Measurements from ENCODE around the gene RTP5.
"Not testable (repeated sequence)": the region's sequence is repeated elsewhere in the genome, so short reads cannot be mapped to it uniquely, and the experiment has no call there.

Gene RTP5

DNA sequence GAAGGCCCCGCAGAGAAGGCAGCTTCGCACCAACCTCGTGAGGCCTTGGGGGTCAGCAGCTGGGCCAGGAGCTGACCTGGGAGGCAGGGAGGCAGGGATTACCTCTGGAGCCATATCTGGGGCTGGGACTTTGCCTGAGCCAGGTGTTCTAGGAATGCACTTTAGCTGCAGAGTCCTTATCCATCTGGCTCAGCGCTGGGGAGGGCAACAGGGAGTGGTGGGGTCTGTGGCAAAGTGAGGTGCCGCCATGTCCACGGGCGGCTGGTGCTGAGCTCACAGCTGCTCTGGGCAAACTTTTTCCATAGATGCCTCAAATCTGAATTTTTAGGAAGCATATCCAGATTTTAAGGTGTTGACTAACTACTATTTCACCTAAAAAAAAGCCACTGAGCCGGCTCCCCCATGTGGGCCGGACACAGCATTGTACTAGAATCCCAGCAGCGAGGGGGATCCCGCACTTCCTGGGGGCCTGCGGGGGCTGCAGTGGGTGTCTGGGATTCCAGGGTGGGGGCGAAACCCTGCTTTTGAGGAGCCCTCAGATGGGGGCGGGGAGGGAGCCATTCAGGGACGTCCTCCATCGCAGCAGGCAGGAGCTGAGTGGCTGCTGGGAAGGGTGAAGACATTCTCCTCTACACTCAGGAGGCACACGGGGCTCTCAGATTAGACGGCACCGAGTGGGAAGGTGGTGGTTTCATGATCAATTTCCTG, 34.6 kb downstream of the RTP5 start:
- DNase-seq: no peak

DNA sequence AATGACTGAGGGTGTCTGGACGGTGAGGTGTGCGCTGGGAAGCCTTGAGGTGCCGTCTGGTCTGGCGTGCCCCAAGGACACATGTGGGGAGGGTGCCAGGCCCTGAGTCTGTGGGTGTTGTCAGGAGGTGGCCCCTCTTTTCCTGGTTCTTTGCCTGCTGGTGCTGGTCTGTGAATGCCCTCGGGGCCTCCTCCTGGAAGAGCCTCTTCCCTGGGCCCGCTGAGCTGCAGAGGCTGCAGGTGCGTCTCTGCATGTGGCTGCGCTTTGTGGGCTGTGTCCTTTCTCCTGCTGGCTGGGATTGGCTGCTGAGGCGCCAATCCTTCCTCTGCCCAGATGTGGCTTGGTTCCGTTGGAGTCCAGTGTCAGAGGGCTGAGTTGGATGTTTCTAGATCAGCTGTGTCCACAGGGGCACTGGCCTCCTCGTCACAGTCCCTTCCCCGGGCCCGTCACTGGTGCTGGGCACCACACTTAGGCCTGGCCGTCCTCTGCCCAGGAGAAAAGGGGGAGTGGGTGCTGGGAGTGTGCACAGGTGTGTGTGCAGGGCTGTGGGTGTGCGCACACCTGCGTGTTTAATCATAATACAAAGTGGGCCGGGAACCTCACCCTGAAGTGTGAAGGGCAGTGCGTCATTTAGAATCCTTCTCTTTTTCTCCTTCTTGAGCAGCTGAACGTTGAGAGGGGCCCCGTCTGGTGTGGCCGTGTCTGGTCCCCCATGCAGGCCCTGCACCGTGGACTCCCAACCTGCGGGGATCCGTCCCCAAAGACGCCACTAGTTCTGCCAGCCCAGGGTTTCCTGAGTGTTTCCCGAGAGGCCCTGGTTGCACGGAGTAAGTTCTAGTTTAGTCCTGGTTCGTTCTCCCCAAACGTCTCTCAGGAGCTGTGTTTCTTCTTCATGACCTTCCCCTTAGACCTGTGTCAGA, 35.5 kb downstream of the RTP5 start:
- no peak for DNase-seq

DNA sequence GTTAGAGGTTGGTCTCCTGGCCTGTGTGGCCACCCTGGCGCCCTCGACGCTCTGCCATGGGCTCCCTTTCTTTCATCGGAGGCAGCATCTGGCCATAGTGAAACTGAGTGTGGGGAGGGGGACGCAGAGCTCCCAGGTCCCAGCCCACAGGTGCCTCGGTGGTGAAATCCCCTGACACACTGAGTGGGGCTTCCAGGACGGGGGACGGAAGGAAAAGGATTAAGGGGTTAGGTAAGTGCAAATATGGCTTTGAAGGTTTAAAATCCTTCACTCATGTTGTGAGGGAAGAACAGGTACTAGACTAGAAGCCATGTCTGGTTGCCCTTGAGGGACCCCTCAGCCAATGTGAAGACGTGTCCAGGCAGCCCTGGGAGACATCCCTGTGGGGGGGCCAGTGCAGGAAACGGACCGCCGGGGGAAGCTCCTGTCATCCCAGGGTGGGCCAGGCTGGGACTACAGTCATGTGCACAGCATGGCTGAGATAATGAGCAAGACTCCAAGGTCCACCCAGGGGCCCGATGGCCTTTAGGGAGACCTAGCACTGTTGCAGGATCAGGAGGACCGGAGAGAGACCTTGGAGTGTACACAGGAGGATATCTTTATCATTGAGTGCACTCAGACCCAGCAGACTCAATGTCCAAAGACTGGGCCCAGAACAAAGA, 36.3 kb downstream of the RTP5 start:
- DNase-seq: no peak

DNA sequence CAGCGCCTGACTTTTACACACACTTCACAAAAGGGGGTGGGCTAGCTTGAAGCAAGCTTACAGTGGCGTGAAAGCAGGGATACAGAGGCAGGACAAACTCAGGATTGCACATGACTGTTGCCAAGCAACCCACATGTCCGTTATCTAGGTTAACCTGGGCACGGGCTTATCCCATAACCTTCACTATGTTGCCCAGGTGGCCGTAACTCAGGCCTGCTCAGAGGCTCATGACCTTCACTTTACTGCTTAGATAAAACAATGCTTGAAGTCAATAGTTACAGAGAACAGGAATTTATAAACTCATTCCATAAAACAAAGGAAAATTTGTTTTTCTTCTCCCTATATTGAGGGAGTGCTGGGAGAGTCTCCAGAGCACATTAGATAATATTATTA, 36.8 kb downstream of the RTP5 start:
- not testable (repeated sequence) for DNase-seq

DNA sequence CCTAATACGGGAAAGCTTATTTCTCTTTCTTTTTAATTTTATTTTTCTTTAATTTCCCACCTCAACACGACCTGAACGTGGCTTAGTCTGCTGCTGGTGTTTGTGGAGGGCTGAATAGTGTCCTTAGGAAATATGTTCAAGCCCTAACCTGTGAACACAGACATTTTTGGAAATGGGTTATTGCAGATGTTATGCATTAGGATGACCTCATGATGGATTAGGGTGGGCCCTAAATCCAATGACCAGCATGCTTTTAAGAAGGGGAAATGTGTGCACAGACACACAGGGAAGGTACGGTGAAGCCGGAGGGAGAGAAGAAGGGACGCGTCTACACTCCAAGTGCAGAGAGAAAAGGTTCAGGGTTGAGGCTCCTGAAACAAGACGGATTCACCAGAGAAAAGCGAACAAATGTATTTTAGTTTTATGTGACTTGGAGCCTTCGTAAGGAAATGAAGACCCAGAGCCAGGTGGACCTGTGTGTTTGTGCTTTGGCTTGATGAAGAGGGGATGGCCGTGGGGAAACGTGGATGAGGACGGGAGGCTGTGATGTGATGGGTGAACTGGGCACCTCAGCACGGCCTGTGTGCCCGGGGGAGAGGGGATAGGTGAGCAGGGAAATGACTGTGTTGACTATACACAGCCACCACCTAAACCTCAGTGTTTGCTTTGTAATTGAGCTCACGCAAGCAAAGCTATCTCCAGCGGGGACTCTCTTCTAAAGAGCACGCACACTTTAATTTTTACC, 37.5 kb downstream of the RTP5 start:
- DNase-seq: no peak

DNA sequence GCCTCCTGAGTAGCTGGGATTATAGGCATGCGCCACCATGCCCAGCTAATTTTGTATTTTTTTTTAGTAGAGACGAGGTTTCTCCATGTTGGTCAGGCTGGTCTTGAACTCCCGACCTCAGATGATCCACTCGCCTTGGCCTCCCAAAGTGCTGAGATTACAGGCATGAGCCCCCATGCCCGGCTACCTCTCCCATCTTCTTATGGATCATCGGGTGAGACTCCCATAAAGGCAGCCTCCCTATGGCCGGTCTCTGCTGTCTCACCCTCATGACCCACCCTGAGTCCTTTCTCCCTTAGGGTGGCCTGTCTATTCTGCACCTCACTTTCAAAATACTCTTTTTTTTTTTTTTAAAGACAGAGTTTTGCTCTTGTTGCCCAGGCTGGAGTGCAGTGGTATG, 38.3 kb downstream of the RTP5 start:
- not testable (repeated sequence) for DNase-seq

DNA sequence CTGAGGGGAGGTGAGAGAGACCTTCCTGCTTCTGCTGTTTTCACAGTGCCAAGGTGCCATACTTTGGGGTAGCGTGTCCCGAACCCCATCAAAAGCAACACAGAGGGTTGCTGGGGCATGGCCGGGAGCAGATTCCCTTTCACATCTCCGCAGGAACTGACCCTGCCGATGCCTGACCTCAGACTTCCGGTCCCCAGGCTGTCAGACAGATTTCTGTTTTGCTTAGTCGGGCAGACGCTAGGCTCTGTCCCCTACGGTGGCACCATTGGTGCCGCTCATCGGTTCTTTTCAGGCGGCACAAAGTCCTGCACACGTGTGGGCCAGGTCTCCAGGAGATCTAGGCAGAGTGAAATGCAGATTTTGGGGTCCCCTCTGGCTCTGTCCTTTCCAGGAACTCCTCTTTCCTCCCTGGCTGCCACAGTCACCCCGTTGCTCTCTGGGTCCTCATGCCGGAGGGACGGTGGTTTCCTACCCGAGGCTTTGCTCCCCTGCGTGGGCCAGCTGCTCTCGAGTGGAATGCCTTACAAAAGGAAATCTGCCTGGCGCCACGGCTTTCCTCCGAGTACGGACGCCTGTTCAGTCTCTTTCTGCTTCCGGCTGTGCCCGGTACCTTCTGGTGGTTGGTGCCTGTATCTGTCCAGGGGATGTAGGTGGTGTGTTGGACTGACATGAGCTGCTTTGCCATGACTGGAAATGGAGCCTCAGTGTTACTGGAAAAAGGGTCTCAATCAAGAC, 39.3 kb downstream of the RTP5 start:
- DNase-seq: no peak

DNA sequence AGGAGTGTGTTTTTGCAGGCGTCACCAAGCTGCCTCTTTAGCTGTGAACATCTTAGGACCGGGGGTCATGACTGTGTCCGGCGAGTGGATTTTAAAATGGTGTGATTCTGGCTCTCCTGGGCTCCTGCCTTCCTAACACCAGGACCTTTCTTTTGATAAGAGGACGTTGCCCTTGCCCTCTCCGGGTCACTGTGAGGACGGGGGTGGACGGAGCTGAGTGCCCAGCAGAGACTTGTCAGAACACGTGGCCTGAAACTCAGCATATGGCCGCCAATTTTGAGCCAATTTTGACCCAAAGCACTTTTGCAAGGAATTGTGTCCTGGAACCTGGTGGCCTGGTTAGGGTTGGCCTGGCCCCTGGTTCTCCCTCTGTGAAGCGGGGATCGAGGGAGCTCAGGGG, 40.2 kb downstream of the RTP5 start:
- DNase-seq: no peak

DNA sequence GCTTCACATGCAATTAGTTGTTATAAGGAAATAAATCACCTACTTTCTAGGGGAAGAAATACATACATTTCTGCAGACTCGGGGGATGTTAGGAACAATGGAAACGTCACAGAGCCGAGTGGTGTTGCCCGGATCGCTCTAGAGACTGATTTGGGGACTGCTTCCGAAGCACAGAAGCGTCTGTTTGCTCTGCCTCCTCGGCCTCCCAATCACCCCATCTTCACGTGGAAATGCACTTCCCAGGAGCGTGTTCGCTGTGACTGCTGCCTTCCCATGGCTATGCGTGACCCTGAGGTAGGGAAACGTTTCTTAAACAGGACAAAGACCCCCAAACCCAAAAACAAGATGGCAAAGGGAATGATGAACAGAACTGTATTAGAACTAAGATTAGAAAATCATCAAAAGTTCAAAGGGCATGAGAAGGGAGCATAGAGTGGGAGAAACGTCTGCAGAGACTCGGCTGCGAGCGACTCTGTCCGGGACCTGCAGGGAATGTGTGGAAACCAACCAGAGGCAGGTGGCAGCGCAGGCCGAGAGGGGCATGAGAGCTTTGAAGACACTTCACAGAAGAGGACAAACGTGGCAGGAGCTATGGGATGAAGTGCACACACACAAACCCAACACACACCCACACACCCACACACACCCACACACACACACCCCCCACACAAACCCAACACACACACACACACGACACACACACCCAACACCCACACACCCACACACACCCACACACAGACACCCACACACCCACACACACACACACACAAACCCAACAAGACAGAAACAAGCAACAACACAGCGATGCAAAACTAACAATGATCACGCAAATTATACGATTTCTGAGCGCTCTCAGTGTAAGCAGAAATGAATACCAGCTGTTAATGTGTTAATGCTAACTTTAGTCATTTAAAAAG, 41.3 kb downstream of the RTP5 start:
- DNase-seq: no peak

DNA sequence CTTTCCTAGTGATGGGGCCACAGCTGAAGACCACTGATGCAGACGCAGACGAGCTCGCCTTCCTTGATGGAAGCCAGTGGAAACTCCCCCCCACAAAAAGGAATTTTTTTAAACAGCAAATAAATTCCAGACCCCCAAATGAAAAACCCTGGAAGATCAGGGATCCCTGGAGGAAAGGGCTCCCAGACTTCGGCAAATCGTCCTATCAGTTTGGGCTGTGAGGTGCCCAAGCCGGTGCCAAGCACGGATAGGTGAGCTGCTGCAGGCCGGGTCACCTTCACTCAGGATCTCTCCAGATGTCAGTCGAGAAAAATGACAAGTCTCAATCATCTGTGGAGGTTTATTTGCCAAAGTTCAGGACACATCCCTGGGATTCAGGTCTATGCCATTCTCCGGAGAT, 42.0 kb downstream of the RTP5 start:
- no peak for DNase-seq

DNA sequence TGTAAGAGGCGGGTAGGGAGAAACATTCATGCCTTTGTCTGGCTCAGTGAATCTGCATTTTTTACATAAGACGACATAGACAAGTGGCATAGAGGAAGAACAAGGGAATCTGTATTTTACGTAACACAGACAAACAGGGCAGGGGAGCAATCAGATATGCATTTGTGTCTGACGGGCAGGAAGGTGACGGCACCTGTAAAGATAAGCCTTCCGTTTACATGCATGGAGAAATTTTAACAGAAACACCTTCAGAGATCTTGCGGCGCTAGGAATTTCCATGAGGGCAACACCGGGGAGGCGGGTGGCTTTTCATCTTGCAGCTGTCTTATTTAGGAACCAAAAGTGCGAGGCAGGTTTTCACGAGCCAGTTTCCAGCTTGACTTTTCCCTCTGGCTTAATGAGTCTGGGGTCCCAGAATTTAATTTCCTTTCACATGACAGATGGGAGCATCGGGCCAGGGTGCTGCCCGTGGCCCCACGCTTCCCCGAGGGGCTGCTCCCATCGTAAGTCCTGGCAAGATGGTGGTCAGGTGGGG, 42.6 kb downstream of the RTP5 start:
- DNase-seq: no peak

DNA sequence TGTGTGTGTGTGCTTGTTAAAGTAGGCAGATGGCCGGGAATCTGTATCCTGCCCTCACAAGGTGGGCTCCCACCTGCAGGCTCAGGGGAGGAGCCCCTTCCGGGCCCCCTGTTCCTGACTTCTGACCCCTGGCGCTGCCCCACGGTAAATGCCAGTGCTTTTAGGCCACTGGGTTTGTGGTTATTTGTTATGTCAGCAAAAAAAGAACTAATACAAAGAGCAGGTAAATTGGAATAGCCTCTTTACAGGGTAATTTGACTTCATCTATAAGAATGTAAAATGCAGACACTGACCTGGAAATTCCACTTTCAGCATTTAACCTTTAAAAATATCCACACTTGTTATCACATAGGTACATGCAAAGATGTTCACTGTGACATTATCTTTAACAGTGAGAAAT, 44.2 kb downstream of the RTP5 start:
- DNase-seq: no peak

DNA sequence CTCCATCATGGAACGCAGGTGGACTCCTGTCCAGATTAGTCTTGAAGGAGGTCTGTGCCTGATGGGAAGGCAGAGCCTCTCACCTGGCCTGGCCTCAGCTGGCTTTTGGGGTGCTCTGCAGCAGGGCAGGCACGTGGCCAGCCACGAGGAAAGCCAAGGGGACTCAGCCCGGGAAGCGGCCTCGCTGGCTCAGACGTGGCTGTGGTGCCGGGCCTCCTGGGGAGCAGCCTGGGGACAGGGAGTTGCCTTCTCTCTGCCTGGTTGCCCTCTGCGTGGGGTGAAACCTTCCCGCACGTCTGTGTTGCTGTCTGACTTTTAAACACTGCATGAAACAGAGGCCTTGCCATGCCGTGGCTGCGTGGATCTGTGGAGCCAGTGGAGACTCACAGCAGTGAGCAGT, 45.0 kb downstream of the RTP5 start:
- no peak for DNase-seq

DNA sequence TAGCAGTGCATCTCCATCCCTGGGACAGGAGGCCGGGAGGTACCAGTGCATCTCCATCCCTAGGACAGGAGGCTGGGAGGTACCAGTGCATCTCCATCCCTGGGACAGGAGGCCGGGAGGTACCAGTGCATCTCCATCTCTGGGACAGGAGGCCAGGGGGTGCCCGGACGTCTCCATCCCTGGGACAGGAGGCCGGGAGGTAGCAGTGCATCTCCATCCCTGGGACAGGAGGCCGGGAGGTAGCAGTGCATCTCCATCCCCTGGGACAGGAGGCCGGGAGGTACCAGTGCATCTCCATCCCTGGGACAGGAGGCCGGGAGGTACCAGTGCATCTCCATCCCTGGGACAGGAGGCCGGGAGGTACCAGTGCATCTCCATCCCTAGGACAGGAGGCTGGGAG, 52.1 kb downstream of the RTP5 start:
- DNase-seq: not testable (repeated sequence)

DNA sequence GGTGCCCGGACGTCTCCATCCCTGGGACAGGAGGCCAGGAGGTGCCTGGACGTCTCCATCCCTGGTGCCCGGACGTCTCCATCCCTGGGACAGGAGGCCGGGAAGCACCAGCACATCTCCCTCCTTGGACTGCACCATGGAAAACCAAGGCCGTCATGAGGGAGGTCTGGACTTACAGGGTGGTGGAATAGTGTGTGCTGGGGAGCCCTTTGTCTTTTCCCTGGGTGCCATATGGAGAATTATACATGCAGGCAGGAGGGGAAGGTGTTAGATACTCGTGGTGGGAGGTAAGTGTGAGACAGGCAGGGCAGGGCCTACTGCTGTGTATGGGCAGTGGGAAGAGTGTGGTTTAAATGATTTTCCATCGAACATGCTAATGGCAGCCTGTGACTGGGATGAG, 52.9 kb downstream of the RTP5 start:
- DNase-seq: no peak

DNA sequence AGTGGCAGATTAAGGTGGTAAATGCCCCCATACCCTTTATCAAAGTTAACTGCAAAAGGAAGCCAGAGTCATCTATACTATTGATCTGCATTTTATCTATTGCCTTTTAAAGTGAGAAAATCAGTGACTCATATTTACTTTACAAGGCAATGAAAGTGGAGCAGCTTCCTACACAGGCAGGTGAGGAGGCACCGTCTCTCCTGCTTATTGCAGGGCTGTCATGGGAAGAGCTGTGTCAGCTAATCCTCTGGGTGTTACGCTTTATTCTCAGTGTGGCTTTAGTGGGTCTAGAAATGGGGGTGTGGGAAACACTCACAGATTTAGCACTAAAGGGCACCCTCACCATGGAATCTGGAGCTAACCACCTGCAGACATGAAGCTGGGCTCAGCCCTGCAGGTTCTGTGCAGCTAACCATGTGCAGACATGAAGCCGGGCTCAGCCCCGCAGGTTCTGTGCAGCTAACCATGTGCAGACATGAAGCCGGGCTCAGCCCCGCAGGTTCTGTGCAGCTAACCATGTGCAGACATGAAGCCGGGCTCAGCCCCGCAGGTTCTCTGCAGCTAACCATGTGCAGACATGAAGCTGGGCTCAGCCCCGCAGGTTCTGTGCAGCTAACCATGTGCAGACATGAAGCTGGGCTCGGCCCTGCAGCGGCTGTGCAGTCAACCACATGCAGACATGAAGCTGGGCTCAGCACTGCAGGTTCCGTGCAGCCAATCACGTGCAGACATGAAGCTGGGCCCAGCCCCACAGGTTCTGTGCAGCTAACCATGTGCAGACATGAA, 53.5 kb downstream of the RTP5 start:
- not testable (repeated sequence) for DNase-seq
